Fibroblast of mammary gland (primary cell): ENCODE results near the gene GYPE.
A peak's percentile ranks its signal among the peaks of the same experiment; 100 is the strongest.
"Not testable (repeated sequence)": the region's sequence is repeated elsewhere in the genome, so short reads cannot be mapped to it uniquely, and the experiment has no call there.

Source experiments
- DNase-seq: peaks from one replicate; pipeline ENCODE4 v3.0.0-alpha.2; 2010; ENCODE audit warnings: low read depth
- H3K4me3 ChIP-seq: 2 replicates; pipeline ENCODE4 v1.5.1; 2011; ENCODE audit warnings: low read depth, mild to moderate bottlenecking, low read length, moderate library complexity; ENCODE audit not compliant: control insufficient read depth
- TF ChIP-seq, protein P1 (sequence below): conservative IDR thresholded peaks from 2 replicates; pipeline ENCODE4 v1.5.1; 2011; ENCODE audit warnings: low read depth, low read length, inconsistent platforms; ENCODE audit not compliant: control insufficient read depth, insufficient read depth

GYPE gene

DNA sequence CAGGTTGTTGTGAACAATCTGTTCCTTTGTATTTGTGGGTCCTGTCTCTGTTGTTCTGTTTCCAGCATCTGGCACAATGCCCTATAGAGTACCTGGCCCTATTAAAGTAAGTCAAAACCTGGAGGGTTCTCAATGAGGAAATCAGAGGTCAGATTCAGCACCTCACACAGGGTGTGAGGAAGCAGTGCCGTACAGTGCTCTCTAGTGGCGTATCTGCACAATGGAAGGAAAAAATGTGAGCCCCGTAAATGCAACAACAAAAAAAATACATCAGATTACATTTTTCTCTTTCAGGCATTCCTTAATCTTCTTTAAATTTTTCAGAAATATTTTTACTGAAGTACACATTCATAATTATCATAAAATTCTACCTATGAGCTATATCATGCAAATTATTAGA lies 2.5 kb upstream of the GYPE start:
- H3K4me3 ChIP-seq, result not testable (repeated sequence)
- TF ChIP-seq, protein P1, sequence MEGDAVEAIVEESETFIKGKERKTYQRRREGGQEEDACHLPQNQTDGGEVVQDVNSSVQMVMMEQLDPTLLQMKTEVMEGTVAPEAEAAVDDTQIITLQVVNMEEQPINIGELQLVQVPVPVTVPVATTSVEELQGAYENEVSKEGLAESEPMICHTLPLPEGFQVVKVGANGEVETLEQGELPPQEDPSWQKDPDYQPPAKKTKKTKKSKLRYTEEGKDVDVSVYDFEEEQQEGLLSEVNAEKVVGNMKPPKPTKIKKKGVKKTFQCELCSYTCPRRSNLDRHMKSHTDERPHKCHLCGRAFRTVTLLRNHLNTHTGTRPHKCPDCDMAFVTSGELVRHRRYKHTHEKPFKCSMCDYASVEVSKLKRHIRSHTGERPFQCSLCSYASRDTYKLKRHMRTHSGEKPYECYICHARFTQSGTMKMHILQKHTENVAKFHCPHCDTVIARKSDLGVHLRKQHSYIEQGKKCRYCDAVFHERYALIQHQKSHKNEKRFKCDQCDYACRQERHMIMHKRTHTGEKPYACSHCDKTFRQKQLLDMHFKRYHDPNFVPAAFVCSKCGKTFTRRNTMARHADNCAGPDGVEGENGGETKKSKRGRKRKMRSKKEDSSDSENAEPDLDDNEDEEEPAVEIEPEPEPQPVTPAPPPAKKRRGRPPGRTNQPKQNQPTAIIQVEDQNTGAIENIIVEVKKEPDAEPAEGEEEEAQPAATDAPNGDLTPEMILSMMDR, result peak; percentile 39
- peak; percentile 14 for DNase-seq

GRCh38 chr4:143904431-143904830 lies 928 bp downstream of the GYPE start:
- DNase-seq, H3K4me3 ChIP-seq: not testable (repeated sequence)

GRCh38 chr4:143890323-143890722 lies 15.0 kb downstream of the GYPE start:
- H3K4me3 ChIP-seq, DNase-seq: not testable (repeated sequence)

GRCh38 chr4:143888189-143888588 lies 17.2 kb downstream of the GYPE start:
- DNase-seq, H3K4me3 ChIP-seq: not testable (repeated sequence)

GRCh38 chr4:143884965-143885364 lies 20.4 kb downstream of the GYPE start:
- H3K4me3 ChIP-seq, DNase-seq: not testable (repeated sequence)

DNA sequence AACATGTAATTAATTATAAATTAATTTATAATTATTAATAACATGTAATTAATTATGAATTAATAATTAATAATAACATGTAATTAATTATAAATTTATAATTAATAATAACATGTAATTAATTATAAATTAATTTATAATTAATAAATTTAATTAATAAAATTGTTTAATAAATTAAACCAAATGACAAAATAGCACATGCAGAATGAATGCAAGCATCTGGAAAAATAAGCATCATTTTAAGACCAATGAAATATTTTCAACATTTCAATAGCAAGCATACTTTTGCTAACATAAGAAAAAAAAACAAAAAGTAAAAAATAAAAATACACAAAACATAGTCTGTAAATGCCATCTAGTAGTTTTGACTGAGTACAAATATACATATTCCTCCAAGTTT lies 21.8 kb downstream of the GYPE start:
- no peak overlapping the region for H3K4me3 ChIP-seq
- no peak for DNase-seq
- TF ChIP-seq, protein P1, result no peak

GRCh38 chr4:143882892-143883291 lies 22.5 kb downstream of the GYPE start:
- no peak overlapping the region for H3K4me3 ChIP-seq
- DNase-seq, result peak; percentile 1
- TF ChIP-seq, protein P1, result no peak

GRCh38 chr4:143879561-143879960 lies 25.8 kb downstream of the GYPE start:
- not testable (repeated sequence) for DNase-seq, H3K4me3 ChIP-seq

- DNase-seq, H3K4me3 ChIP-seq: not testable (repeated sequence)
These were observed 30.0 kb downstream of the GYPE start for GRCh38 chr4:143875357-143875756.

GRCh38 chr4:143870523-143871268 lies 34.7 kb downstream of the GYPE start:
- H3K4me3 ChIP-seq, DNase-seq: not testable (repeated sequence)

DNA sequence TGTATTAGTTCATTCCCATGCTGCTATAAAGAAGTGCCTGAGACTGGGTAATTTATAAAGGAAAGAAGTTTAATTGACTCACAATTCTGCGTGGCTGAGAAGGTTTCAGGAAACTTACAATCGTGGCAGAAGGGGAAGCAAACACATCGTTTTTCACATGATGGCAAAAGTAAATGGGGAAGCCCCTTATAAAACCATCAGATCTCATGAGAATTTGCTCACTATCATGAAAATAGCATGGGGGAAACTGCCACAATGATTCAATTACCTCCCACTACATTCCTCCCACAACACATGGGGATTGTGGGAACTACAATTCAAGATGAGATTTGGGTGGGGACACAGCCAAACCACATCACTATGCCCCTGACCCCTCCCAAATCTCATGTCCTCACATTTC lies 35.4 kb downstream of the GYPE start:
- DNase-seq, H3K4me3 ChIP-seq: not testable (repeated sequence)

DNA sequence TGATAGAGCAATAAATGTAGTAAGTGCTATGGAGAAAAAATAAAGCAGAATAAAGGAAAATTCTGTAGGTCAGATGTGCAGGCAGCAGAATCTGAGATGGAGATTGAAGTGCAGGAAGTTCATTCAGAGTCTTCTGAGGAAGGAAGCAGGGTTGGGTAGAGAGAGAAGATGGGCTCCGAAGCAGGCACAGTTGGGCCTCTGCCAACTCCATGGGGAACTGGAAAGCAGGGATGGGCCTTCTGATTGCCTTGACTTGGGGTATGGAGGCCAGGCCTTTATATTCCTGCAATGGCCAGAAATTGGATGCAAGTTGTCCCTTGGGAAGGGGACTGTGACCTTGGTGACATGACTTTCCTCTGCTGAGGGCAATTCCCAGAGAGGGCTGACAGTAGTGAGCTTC lies 42.6 kb downstream of the GYPE start:
- DNase-seq, H3K4me3 ChIP-seq: not testable (repeated sequence)
